GM19043 (cell line): ENCODE data around the gene NAT16.
"Not testable (repeated sequence)": the region's sequence is repeated elsewhere in the genome, so short reads cannot be mapped to it uniquely, and the experiment has no call there.

Experiments used
- ATAC-seq: cut with Tn5 transposase; IDR thresholded peaks from one replicate; pipeline ENCODE4 v1.9.1; 2021; ENCODE audit warnings: low read depth; ENCODE audit not compliant: unreplicated experiment

Gene NAT16

GRCh38 chr7:101132626-101133600, 47.2 kb downstream of the NAT16 start:
- not testable (repeated sequence) for ATAC-seq

DNA sequence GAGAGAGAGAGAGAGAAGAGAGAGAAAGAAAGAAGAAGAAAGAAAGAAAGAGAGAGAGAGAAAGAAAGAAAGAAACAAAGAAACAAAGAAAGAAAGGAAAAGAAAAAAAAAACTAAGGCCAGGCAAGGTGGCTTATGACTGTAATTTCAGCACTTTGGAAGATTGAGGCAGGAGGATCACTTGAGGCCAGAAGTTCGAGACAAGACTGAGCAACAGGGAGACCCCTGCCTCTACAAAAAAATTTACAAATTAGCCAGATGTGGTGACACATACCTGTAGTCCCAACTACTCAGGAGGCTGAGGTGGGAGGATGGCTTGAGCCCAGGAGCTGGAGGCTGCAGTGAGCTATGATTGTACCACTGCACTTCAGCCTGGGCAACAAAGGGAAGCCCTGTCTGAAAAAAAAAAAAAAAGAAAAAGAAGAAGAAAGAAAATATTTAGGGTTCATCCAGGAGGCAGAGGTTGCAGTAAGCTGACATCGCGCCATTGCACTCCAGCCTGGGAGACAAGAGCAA, 50.4 kb downstream of the NAT16 start:
- no peak for ATAC-seq

DNA sequence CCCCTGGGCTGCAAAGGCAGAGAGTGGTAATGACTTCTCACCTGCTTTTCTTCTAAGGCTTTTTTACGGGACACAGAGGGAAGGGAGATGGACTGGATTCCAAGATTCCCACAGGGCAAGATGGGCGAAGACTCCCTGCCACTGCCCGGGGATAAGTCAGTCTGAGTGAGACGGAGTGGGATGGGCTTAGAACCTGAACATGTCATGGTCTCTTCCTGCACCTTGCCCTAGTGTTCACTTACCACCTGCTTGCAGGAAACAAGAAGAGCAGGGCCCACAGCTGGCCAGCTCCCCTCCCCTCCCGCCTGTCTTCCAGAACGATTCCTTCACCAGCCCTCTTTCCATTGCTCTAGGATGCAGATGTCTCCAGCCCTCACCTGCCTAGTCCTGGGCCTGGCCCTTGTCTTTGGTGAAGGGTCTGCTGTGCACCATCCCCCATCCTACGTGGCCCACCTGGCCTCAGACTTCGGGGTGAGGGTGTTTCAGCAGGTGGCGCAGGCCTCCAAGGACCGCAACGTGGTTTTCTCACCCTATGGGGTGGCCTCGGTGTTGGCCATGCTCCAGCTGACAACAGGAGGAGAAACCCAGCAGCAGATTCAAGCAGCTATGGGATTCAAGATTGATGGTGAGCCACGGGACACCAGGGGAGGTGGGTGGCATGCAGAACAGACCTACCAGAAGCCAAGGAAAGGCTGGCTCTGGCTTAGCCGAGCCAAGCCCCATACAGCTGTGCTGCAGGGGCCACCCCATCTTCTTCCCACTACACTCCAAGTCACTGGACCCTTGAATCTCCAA, 51.9 kb downstream of the NAT16 start:
- ATAC-seq = no peak

DNA sequence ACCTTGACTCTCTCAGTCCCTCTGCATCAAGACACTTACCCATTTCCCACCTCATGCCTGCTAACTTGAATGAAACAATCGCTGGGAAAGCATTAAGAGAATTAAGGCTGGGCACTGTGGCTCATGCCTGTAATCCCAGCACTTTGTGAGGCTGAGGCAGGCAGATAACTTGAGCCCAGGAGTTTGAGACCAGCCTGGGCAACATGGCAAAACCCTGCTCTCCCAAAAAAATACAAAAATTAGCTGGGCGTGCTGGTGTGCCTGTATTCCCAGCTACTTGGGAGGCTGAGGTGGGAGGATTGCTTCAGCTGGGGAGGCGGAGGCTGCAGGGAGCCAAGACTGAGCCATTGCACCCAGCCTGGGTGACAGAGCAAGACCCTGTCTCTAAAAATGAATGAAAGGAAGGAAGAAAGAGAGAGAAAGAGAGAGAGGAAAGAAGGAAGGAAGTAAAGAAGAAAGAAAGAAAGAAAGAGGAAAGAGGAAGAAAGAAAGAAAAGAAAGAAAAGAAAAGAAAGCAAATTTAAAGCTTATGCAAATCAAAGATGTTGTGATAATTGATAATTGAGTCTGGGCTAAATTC, 52.5 kb downstream of the NAT16 start:
- ATAC-seq = no peak

DNA sequence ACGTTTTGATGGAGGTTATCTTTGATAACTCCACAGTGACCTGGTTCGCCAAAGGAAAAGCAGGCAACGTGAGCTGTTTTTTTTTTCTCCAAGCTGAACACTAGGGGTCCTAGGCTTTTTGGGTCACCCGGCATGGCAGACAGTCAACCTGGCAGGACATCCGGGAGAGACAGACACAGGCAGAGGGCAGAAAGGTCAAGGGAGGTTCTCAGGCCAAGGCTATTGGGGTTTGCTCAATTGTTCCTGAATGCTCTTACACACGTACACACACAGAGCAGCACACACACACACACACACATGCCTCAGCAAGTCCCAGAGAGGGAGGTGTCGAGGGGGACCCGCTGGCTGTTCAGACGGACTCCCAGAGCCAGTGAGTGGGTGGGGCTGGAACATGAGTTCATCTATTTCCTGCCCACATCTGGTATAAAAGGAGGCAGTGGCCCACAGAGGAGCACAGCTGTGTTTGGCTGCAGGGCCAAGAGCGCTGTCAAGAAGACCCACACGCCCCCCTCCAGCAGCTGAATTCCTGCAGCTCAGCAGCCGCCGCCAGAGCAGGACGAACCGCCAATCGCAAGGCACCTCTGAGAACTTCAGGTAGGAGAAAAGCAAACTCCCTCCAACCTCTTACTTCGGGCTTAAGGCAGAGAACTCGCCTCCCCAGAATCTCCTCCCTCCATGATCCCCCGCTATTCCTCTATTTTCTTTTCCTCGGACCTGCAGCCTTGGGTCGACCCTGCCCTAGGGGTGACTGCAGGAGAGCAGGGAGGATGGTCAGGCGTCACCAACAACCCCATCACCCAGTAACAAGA, 53.2 kb downstream of the NAT16 start, which contains the start of gene SERPINE1:
Gene SERPINE1 (plus strand): TSS at position 454 of the 809 bp plus-strand sequence. CDS start 1,290 bp downstream, outside the sequence.
- ATAC-seq = peak; percentile 52

DNA sequence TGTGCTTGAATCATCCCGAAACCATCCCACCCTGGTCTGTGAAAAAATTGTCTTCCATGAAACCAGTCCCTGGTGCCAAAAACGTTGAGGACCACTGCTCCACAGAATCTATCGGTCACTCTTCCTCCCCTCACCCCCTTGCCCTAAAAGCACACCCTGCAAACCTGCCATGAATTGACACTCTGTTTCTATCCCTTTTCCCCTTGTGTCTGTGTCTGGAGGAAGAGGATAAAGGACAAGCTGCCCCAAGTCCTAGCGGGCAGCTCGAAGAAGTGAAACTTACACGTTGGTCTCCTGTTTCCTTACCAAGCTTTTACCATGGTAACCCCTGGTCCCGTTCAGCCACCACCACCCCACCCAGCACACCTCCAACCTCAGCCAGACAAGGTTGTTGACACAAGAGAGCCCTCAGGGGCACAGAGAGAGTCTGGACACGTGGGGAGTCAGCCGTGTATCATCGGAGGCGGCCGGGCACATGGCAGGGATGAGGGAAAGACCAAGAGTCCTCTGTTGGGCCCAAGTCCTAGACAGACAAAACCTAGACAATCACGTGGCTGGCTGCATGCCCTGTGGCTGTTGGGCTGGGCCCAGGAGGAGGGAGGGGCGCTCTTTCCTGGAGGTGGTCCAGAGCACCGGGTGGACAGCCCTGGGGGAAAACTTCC, 54.0 kb downstream of the NAT16 start:
- ATAC-seq = no peak

- ATAC-seq = no peak
Observed at GRCh38 chr7:101124376-101125056, 55.6 kb downstream of the NAT16 start.

DNA sequence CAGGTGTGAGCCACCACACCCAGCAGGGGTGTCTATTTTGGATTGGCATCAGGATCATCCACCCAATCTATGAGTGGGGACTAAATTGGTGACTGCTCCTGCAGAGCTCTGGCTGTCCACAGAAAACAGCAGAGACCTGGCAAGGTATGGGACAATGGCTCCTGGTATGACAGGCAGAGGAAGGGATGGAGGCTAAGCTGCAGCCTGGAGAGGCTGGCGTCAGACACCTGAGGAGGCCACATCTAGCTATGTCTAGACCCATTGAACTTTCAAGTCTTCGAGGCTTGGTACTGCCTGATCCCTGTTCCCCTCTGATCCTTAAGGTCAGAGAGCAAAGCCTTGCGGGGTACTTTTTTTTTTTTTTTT, 56.4 kb downstream of the NAT16 start:
- no peak for ATAC-seq

DNA sequence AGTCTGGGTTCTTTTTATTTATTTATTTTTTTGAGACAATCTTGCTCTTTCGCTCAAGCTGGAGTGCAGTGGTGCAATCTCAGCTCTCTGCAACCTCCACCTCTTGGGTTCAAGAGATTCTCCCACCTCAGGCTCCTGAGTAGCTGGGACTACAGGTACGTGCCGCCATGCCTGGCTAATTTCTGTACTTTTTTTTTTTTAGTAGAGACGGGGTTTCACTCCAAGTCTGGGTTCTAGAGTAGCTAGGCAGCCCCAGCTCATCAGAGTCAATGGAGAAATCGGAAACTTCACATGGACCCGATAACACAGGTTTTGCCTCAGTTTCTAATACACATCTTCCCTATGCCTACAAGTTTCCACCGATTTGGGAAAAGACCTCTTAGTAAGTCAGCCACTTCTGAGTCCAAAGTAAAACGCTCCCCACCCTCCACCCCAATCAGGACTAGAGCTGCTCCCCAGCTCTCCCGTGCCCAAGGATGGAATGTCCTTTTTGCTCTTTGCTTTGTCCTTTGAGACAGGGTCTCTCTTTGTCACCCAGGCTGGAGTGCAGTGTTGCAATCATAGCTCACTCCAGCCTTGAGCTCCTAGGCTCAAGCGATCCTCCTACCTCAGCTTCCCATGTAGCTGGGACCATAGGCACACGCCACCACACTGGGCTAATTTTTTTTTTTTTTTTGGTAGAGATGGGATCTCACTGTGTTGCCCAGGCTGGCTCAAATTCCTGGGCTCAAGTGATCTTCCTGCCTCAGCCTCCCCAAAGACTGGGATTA, 57.0 kb downstream of the NAT16 start:
- no peak for ATAC-seq

GRCh38 chr7:101121991-101122932, 57.8 kb downstream of the NAT16 start:
- no peak for ATAC-seq

DNA sequence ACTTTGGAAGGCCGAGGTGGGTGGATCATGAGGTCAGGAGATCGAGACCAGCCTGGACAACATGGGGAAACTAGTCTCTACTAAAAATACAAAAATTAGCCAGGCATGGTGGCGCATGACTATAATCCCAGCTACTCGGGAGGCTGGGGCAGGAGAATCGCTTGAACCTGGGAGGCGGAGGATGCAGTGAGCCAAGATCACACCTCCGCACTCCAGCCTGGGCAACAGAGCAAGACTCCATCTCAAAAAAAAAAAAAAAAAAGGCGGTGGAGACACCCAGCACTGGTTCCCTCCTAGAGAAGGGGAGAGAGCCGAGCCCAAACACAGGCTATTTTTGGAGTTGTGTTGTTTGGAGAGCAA, 58.5 kb downstream of the NAT16 start:
- ATAC-seq = not testable (repeated sequence)
